Medulla oblongata (tissue), 1 donor: ENCODE data around the gene GLRA3.
"Not testable (repeated sequence)": the region's sequence is repeated elsewhere in the genome, so short reads cannot be mapped to it uniquely, and the experiment has no call there.

Source experiments
- DNase-seq: peaks from one replicate; pipeline ENCODE4 v3.0.0-alpha.2; 2015; ENCODE audit errors: extremely low spot score

Gene GLRA3

GRCh38 chr4:174714393-174715211 lies 114.4 kb downstream of the GLRA3 start:
- DNase-seq, result peak; percentile 30

GRCh38 chr4:174713821-174714220 lies 115.2 kb downstream of the GLRA3 start:
- no peak for DNase-seq

- no peak for DNase-seq
Observed at GRCh38 chr4:174713181-174713580, 115.9 kb downstream of the GLRA3 start.

GRCh38 chr4:174709526-174709925 lies 119.5 kb downstream of the GLRA3 start:
- DNase-seq, result no peak

GRCh38 chr4:174708381-174708780 lies 120.7 kb downstream of the GLRA3 start:
- DNase-seq, result no peak

GRCh38 chr4:174707902-174708301 lies 121.1 kb downstream of the GLRA3 start:
- DNase-seq, result no peak

GRCh38 chr4:174707051-174707676 lies 121.9 kb downstream of the GLRA3 start:
- no peak for DNase-seq

- DNase-seq, result no peak
Observed at GRCh38 chr4:174702979-174703478, 126.0 kb downstream of the GLRA3 start.

- DNase-seq, result no peak
Observed at GRCh38 chr4:174699654-174700053, 129.4 kb downstream of the GLRA3 start.

- DNase-seq, result no peak
Observed at GRCh38 chr4:174697896-174698295, 131.2 kb downstream of the GLRA3 start.

GRCh38 chr4:174697202-174697601 lies 131.8 kb downstream of the GLRA3 start:
- DNase-seq, result no peak

- no peak for DNase-seq
Observed at GRCh38 chr4:174696657-174697056, 132.4 kb downstream of the GLRA3 start.

- DNase-seq, result not testable (repeated sequence)
Observed at GRCh38 chr4:174691876-174692275, 137.2 kb downstream of the GLRA3 start.

- DNase-seq, result no peak
Observed at GRCh38 chr4:174690665-174691064, 138.4 kb downstream of the GLRA3 start.

- DNase-seq, result no peak
Observed at GRCh38 chr4:174689618-174690017, 139.4 kb downstream of the GLRA3 start.

- DNase-seq, result no peak
Observed at GRCh38 chr4:174686826-174687225, 142.2 kb downstream of the GLRA3 start.

GRCh38 chr4:174681723-174682300 lies 147.2 kb downstream of the GLRA3 start:
- no peak for DNase-seq

- DNase-seq, result no peak
Observed at GRCh38 chr4:174674305-174674840, 154.7 kb downstream of the GLRA3 start.

- no peak for DNase-seq
Observed at GRCh38 chr4:174673865-174674264, 155.2 kb downstream of the GLRA3 start.

GRCh38 chr4:174672276-174672675 lies 156.8 kb downstream of the GLRA3 start:
- DNase-seq, result no peak

- no peak for DNase-seq
Observed at GRCh38 chr4:174669270-174669669, 159.8 kb downstream of the GLRA3 start.

- DNase-seq, result no peak
Observed at GRCh38 chr4:174665799-174666198, 163.2 kb downstream of the GLRA3 start.
